Measurements from ENCODE around the gene BHLHA15.
"Not testable (repeated sequence)": the region's sequence is repeated elsewhere in the genome, so short reads cannot be mapped to it uniquely, and the experiment has no call there.

The BHLHA15 gene

GRCh38 chr7:98211676-98212531, 665 bp downstream of the BHLHA15 start:
- peak; percentile 63 for DNase-seq

- DNase-seq, result peak; percentile 54
Measured at GRCh38 chr7:98212532-98213041, 1.3 kb downstream of the BHLHA15 start.

GRCh38 chr7:98213296-98213887, 2.2 kb downstream of the BHLHA15 start:
- DNase-seq, result peak; percentile 38

- DNase-seq, result peak; percentile 61
Measured at GRCh38 chr7:98213888-98214810, 2.9 kb downstream of the BHLHA15 start.

- DNase-seq, result peak; percentile 57
Measured at GRCh38 chr7:98214811-98215321, 3.6 kb downstream of the BHLHA15 start.

- DNase-seq, result no peak
Measured at GRCh38 chr7:98215561-98216495, 4.6 kb downstream of the BHLHA15 start.

GRCh38 chr7:98216941-98217622, 5.8 kb downstream of the BHLHA15 start:
- peak; percentile 53 for DNase-seq

- no peak for DNase-seq
Measured at GRCh38 chr7:98217623-98218582, 6.7 kb downstream of the BHLHA15 start.

- not testable (repeated sequence) for DNase-seq
Measured at GRCh38 chr7:98219382-98219781, 8.1 kb downstream of the BHLHA15 start.

GRCh38 chr7:98221611-98222532, 10.6 kb downstream of the BHLHA15 start:
- DNase-seq, result no peak

GRCh38 chr7:98222533-98223195, 11.4 kb downstream of the BHLHA15 start:
- no peak for DNase-seq

GRCh38 chr7:98223351-98223897, 12.2 kb downstream of the BHLHA15 start:
- DNase-seq, result no peak

- no peak for DNase-seq
Measured at GRCh38 chr7:98223898-98224700, 12.9 kb downstream of the BHLHA15 start.

GRCh38 chr7:98224701-98225181, 13.5 kb downstream of the BHLHA15 start:
- no peak for DNase-seq

GRCh38 chr7:98225913-98226614, 14.8 kb downstream of the BHLHA15 start:
- no peak for DNase-seq

GRCh38 chr7:98227939-98228338, 16.7 kb downstream of the BHLHA15 start:
- DNase-seq, result no peak

Data from activated effector memory CD4-positive, alpha-beta T cell treated with anti-CD3 and anti-CD28 coated beads, Interleukin-2, amount 50 U/mL, for 16 hours (primary cell).